Dedifferentiated amniotic fluid mesenchymal stem cell (primary cell): ENCODE measurements around the gene ING2.
"Not testable (repeated sequence)": the region's sequence is repeated elsewhere in the genome, so short reads cannot be mapped to it uniquely, and the experiment has no call there.

Experiments used
- DNase-seq: peaks from one replicate; pipeline ENCODE4 v3.0.0-alpha.2; 2016; ENCODE audit errors: extremely low spot score

ING2 gene

GRCh38 chr4:183504930-183505610 is at the start of gene ING2:
Gene ING2 (plus strand): TSS chr4:183505058. CDS start chr4:183505196, 138 bp downstream.
- peak; percentile 52 for DNase-seq

GRCh38 chr4:183455431-183456195 is 49.2 kb upstream of the ING2 start:
- no peak for DNase-seq

- no peak for DNase-seq
Observed at GRCh38 chr4:183458005-183458404, 46.9 kb upstream of the ING2 start.

GRCh38 chr4:183463903-183464619 is 40.8 kb upstream of the ING2 start:
- DNase-seq, result not testable (repeated sequence)

GRCh38 chr4:183465879-183466278 is 39.0 kb upstream of the ING2 start:
- DNase-seq, result not testable (repeated sequence)

- DNase-seq, result no peak
Observed at GRCh38 chr4:183467246-183467645, 37.6 kb upstream of the ING2 start.

GRCh38 chr4:183468210-183469095 is 36.4 kb upstream of the ING2 start:
- no peak for DNase-seq

- DNase-seq, result no peak
Observed at GRCh38 chr4:183469285-183469684, 35.6 kb upstream of the ING2 start.

- no peak for DNase-seq
Observed at GRCh38 chr4:183469936-183470335, 34.9 kb upstream of the ING2 start.

GRCh38 chr4:183470821-183471220 is 34.0 kb upstream of the ING2 start:
- DNase-seq, result no peak

- peak; percentile 85 for DNase-seq
Observed at GRCh38 chr4:183471946-183472708, 32.7 kb upstream of the ING2 start.

- no peak for DNase-seq
Observed at GRCh38 chr4:183478123-183478522, 26.7 kb upstream of the ING2 start.

- no peak for DNase-seq
Observed at GRCh38 chr4:183478926-183479325, 25.9 kb upstream of the ING2 start.

- not testable (repeated sequence) for DNase-seq
Observed at GRCh38 chr4:183482515-183483095, 22.3 kb upstream of the ING2 start.

GRCh38 chr4:183483997-183484396 is 20.9 kb upstream of the ING2 start:
- no peak for DNase-seq

- no peak for DNase-seq
Observed at GRCh38 chr4:183485411-183486160, 19.3 kb upstream of the ING2 start.

- DNase-seq, result peak; percentile 88
Observed at GRCh38 chr4:183492791-183493222, 12.1 kb upstream of the ING2 start.

- no peak for DNase-seq
Observed at GRCh38 chr4:183493246-183493645, 11.6 kb upstream of the ING2 start.

- no peak for DNase-seq
Observed at GRCh38 chr4:183495184-183495583, 9.7 kb upstream of the ING2 start.

GRCh38 chr4:183499389-183499788 is 5.5 kb upstream of the ING2 start:
- DNase-seq, result no peak
